Activated CD8-positive, alpha-beta memory T cell treated with anti-CD3 and anti-CD28 coated beads for 1 hour (primary cell): ENCODE results near the gene GNG2.

Experiments
- DNase-seq, 2 donors: peaks; one replicate each; pipeline ENCODE4 v3.0.0-alpha.2; 2020; ENCODE audit warnings: low read depth in 1 of 2; ENCODE audit errors: extremely low read depth in 1 of 2

The GNG2 gene

DNA sequence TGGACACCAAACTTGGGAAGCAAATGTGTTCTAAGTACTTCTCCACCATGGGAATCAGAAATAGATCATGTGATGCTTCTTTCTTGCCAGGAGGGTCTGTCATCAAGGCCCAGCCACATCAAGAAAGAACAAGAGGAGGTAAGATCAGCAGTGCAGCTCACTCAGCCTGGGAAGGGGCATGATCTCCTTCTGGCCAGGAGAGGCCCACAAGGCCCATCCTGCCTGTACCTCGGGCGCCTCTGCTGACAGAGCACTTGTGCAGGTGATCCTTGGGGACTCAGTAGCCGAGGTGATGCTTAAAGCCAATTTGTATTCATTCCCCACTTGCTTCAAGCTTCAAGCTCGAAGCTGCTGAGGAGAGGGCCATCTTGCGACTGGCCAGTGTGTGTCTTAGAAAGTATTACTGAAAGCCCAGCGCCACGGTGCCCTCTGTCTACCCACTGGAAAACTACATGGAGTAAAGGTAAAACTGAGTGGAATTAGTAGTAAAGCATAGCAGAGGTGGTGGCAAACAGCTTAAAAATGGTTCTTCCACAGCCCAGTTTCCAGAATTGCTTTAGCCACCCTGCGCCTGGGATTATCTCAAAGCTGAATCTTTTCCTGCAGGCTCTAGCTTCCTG lies 155.1 kb downstream of the GNG2 start:
- DNase-seq: no peak

DNA sequence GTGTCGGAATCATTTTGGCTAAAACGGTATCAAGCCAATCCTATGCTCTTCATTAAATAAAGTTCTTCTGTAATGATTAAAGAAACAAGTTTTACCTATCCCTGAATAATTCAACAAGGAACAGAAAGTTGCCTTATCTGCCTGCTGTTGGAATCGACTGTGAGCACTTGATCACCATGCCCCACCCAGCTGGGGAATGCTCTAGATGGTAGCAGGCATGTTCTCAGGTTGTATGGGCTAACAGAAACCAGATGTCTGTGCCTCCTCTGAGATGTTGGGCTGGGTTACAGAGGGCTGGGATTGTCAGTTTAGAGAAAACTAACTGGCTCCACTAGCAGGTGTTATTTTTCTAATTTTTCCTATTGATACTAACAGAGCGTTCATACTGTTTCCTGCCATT lies 157.8 kb downstream of the GNG2 start:
- no peak for DNase-seq

DNA sequence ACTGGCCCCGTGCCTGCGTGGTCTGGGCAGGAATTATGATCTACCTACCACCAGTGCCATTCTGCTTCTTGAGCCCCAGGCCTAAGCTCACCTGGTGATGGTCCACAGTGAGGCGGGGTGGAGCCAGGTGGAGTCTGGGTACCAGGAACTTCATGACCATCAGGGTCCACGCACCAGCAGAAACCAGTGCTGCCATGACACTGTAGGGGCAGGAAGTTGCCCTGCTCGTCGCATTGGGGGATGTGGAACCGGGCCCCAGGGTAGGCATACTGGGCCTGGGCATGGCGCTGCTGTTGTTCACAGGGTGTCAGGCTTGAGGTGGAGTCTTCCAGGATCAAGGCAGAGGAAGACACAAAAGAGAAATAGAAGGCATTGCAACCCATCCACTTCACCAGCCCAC lies 158.6 kb downstream of the GNG2 start:
- no peak for DNase-seq
